Measurements from ENCODE around the gene OSBPL10.
"Not testable (repeated sequence)": the region's sequence is repeated elsewhere in the genome, so short reads cannot be mapped to it uniquely, and the experiment has no call there.

The OSBPL10 gene

GRCh38 chr3:31992995-31993394 is 11.9 kb upstream of the OSBPL10 start:
- DNase-seq = not testable (repeated sequence)

DNA sequence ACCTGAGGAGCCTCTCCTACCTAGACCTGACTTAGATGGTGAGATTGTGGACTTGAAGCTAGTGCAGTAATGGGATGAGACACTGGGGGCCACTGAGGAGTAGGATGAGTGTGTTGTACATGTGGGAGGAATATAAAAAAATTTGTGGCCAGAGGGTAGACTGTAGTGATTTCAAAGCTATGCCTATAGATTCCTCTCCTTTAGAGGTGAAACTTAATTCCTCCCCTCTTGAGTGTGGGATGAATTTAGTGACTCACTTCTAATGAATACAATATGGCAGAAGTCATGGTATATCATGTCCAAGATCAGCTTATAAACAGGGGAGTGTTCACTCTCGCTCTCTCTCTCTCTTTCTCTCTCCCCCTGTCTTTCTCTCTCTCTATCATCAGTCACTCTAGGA is 7.2 kb upstream of the OSBPL10 start:
- no peak for DNase-seq

DNA sequence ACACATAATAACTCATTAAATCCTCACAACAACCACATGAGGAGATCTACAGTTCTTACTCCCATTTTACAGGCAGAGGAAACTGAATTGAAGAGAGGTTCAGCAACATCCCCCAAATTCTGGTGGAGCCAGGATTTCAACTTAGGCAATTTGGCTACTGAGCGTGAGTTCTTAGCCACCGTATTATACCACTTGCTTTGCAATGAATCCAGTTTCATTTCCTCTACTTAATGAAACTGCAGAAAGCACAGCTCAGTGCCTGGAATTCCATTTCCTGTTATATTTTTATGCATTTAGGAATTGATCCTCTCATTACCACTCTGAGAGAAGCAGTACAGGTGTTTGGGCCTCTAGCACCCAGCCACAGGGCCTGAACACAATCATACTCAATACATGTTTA is 4.8 kb upstream of the OSBPL10 start:
- no peak for DNase-seq

DNA sequence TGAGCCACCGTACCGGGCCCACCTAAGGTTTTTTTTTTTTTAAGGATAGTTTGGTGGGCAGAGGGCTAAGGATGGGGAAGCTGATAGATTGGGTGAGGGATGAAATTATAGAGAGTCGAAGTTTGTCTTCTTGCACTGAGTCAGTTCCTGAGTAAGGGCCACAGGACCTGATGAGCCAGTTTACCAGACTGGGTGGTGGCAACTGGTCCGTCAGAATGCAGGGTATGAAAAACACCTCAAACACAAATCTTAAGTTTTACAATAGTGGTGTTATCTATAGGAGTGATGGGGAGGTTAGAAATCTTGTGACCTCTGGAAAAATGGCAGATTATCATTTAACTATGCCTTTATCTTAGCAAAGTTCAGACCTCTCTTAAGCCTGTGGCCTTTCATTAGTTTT is 3.3 kb upstream of the OSBPL10 start:
- DNase-seq = no peak

DNA sequence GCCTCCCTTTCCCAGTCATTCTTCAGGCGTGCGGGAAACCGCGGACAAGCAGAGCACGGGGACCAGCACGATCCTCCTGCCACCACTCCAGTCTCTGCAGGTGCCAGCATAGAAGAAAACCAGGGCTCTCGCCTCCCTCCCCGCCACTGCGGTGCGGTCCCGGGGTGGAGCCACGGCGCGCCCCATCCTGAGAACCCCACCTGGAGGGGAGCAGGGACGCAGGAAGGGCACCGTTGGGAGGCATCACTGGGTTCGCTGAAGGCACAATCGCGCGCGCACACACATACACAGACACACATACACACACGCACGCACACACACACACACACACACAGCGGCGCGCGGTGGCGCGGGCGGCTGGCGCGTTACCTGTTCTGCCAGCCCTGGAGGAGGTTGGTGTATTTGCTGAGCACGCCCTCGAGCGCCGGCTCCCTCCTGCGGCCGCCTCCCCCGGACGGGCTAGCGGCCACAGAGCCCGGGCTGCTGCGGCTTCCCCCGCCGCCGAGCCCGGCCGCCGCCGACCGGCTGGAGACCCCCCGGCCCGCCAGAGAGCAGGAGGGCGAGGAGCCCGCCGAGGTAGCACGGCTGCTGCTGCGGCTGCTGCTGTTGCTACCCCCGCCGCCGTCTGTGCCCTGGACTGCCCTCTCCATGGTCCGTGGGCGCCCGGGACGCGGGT is 394 bp downstream of the OSBPL10 start:
- DNase-seq = peak; percentile 59

DNA sequence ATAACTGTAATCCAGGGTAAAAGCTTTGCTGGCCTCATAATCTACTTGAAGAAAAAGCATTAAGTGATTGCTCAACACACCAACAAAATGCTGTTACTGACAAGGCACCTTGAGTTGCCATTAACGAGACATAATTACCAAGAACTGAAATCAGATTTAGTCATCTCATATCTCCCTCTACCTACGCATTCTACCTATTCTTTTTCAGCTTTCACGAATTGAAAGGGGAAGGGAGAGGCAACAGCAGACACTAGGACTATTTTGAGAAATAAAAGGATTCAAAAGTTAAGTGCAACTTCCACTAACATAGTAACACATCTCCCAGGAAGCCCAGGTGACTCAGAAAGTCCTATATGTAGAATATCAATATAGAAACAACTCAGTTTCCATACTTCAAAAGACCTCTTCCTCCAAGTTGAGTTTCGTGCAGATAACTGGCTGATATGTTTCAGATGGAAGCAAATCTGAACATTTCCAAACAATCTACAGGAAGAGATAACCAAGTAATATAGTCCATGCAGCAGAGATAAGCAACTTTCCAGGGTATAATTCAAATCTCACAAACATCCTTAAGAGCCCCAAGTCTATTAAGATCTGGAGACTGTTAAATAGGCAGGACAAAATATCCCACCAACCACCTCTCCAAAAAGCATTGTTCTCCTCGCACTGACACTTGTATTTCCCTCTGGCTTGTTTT is 1.9 kb downstream of the OSBPL10 start:
- no peak for DNase-seq

GRCh38 chr3:31978553-31978952 is 2.5 kb downstream of the OSBPL10 start:
- no peak for DNase-seq

GRCh38 chr3:31977736-31978135 is 3.3 kb downstream of the OSBPL10 start:
- DNase-seq = no peak

DNA sequence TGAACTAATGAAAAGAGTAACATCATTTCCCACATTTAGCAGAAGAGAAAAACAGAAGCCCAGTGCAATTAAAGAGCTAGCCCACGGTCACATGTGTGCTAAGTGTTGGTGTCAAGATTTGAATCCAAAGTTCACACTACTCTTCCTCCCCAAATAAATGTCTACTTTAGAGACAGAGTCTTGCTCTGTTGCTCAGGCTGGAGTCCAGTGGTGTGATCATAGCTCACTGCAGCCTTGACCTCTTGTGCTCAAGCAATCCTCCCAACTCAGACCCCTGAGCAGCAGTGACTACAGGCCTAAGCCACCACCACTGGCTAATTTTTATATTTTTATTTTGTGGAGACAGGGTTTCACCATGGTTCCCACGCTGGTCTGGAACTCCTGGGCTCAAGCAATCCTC is 4.8 kb downstream of the OSBPL10 start:
- no peak for DNase-seq

DNA sequence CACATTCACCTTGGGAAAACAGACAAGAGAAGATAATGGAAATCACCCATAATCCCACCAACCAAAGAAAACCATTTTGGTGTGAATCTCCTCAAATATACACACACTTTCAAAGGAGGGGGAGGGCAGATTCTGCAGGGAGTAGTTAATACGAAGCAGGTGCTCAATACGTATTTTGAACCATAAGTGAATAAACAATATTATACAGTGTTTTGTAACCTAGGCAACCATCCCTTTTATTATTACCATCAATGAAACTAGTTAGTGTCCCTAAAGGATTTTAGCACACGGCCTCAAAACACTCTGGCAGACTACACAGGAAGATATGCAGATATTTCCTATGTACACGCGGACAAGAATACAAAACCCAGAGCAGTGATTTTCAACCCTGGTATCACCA is 6.1 kb downstream of the OSBPL10 start:
- DNase-seq = no peak

- no peak for DNase-seq
Measured at GRCh38 chr3:31974471-31974870, 6.6 kb downstream of the OSBPL10 start.

DNA sequence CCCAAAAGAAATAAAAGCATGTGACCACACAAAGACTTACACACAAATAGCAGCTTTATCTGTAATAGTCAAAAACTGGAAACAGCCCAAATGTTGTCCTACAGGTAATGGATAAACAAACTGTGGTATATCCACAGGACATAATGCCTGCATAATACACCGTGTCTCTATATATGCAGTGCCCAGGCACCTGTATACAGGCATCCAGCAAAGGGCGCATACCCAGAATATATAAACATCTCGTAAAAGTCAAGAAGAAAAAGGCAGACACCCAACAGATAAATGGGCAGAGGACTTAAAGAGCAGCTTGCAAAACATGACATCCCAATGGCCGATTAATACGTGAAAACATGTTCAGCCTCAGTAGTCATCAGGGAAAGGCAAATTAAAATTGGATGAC is 7.2 kb downstream of the OSBPL10 start:
- no peak for DNase-seq

GRCh38 chr3:31973081-31973480 is 8.0 kb downstream of the OSBPL10 start:
- DNase-seq = no peak

DNA sequence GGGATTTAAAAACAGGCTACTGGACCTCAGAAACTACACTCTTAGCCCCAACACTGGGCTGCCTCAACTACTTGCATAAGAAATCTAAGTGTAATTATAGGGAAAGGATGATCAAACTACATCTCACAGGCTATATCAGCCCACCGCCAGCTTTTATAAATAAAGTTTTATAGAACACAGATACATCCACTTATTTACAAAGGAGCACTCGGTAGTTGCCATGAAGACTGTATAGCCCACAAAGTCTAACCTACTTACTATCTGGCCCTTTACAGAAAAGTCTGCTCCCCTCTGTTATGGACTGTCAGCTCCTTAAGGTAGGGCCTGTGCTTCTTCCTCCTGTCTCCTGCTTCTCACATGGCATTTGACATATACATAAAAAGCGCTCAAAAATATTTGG is 9.5 kb downstream of the OSBPL10 start:
- no peak for DNase-seq

GRCh38 chr3:31968927-31969418 is 12.1 kb downstream of the OSBPL10 start:
- no peak for DNase-seq

- DNase-seq = no peak
Measured at GRCh38 chr3:31968369-31968926, 12.6 kb downstream of the OSBPL10 start.

- DNase-seq = no peak
Measured at GRCh38 chr3:31967592-31967991, 13.5 kb downstream of the OSBPL10 start.

GRCh38 chr3:31966978-31967591 is 14.0 kb downstream of the OSBPL10 start:
- no peak for DNase-seq

GRCh38 chr3:31962801-31963205 is 18.3 kb downstream of the OSBPL10 start:
- DNase-seq = no peak

DNA sequence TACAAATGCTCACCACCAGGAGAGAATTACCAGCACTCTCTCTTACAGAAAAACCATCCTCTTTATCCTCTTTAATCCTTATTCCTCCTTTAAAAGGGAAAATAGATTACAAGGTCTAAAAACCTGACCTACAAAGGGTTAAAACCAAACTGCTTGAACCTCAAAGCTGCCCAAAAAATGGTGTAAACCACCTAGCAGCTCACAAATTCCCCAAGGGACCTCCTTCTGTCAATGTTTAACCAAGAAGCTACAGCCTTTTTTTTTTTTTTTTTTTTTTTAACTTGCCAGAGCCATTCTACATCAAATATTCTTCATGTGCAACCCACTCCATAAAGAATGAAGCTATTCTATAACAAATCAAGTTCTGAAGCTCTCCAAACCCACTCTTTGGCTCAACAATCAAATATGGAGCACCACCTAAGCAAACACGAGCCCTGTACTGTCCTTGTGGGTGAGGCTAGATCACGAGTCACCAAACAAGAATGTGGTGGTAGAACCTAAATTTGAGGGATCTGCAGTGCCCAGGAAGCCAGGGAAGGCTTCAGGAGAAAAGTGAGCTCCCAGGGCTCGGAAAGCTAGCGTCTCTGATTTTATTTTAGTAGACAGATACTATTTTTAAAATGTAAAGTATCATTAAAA is 20.1 kb downstream of the OSBPL10 start:
- no peak for DNase-seq

DNA sequence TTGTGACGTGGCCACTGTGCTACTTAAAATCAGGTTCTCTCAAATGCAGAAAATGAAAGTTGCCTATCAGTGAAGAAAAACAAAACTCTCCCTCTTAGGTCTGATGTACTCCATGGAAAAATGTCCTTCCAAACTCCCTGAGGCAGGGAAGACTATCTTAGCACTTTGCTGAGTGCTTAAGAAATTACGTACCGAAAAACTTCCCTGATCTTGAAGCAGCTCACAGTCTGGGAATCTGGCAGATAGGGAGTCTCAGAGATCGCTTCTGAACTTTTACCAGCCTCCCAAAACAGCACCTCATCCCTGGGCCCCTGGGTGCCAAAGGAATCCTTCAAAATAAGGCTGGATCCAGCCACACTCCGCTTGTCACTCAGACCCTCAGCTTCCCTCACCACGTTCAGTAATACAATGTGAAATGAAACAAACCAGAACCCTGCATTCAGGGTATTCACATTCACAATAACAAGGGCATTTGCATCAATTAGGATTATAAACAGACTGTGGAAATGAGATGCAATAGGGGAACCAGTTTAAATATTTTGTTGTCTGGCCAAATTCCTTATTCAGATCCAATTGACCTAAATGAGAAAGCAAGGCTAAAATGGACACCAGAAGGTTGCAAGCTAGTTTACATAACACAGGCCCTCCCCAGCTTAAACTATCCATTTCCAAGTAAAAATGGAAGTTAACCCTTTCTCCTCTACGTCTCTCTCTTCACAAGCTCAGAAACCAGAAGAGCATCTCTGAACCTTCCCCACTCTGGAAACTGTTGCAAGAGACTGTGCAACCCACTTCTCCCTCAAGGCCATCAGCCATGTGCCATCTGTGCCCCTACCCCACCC is 20.9 kb downstream of the OSBPL10 start:
- no peak for DNase-seq

GRCh38 chr3:31959251-31959650 is 21.8 kb downstream of the OSBPL10 start:
- DNase-seq = no peak
